Lower leg skin (tissue), 3 donors: Measurements from ENCODE around the gene ABT1.

Experiments used
- POLR2A ChIP-seq, 2 donors: fragments of 450-650 bp; IDR thresholded peaks; one replicate each; pipeline ENCODE4 v1.6.1; 2016 to 2017; ENCODE audit warnings: antibody characterized with exemption in 2 of 2, mild to moderate bottlenecking in 1 of 2, moderate library complexity in 1 of 2
- TF ChIP-seq, protein P1 (sequence below), 3 donors: fragments of 450-650 bp; IDR thresholded peaks; one replicate each; pipeline ENCODE4 v1.5.1; 2016; ENCODE audit warnings: antibody characterized with exemption in 3 of 3, mild to moderate bottlenecking in 3 of 3, moderate library complexity in 2 of 3

DNA sequence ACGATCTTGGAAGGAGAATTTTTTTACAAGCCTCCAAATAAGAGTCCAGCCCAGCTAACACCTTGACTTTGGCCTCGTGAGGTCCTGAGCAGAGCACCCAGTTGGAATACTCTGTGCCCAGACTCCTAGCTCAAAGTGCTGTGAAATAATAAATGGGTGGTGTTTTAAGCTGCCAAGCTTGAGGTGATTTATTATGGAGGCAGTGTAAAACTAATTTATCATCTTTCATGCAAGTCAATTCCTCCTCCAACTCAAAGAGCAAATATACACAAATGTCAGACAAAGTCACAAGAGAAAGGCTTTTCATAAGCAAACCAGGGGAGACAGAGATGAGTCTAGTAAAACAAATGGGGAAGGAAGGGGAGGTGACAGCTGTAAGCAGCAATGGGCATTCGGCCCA is 12.7 kb downstream of the ABT1 start:
- TF ChIP-seq, protein P1, sequence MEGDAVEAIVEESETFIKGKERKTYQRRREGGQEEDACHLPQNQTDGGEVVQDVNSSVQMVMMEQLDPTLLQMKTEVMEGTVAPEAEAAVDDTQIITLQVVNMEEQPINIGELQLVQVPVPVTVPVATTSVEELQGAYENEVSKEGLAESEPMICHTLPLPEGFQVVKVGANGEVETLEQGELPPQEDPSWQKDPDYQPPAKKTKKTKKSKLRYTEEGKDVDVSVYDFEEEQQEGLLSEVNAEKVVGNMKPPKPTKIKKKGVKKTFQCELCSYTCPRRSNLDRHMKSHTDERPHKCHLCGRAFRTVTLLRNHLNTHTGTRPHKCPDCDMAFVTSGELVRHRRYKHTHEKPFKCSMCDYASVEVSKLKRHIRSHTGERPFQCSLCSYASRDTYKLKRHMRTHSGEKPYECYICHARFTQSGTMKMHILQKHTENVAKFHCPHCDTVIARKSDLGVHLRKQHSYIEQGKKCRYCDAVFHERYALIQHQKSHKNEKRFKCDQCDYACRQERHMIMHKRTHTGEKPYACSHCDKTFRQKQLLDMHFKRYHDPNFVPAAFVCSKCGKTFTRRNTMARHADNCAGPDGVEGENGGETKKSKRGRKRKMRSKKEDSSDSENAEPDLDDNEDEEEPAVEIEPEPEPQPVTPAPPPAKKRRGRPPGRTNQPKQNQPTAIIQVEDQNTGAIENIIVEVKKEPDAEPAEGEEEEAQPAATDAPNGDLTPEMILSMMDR (IDR thresholded peaks at IDR 0.05) = no peak
- no peak for TF ChIP-seq POLR2A (IDR thresholded peaks at IDR 0.05)
